ENCODE measurements around the gene NDUFB10. TPM values are rescaled to one million over a fixed set of nuclear protein-coding genes. Genes with fewer than 3 reads are reported as not detected.
A peak's percentile ranks its signal among the peaks of the same experiment; 100 is the strongest.

The NDUFB10 gene
- total RNA-seq, 2 donors from 2014 or later, result 219 to 272 TPM

GRCh38 chr16:1914084-1914608 lies 45.2 kb upstream of the NDUFB10 start:
- DNase-seq, result peak; percentile 56
- Histone ChIP-seq H3K9ac (ENCODE audit: low read depth in 2 of 2, low read length in 2 of 2) (peak overlapping the region; percentile 8 to 70), H3K4me1 (peaks cover 12% of the 10 kb centered on the region), H3K9me3 (no peaks in the 10 kb centered on the region), H3K36me3 (no peaks in the 10 kb centered on the region), H3K27ac (no peak overlapping the region), H3K4me3 (no peak overlapping the region), H3K27me3 (peaks cover 21% of the 10 kb centered on the region)
- no peak for TF ChIP-seq CTCF (IDR thresholded peaks at IDR 0.05)
- intact Hi-C loops (cut with DNase I), result no loop called here

- intact Hi-C loops (cut with DNase I), result no loop called here
- Histone ChIP-seq H3K9me3 (no peaks in the 10 kb centered on the region), H3K4me3 (no peak overlapping the region), H3K27ac (no peak overlapping the region), H3K27me3 (peaks cover 28% of the 10 kb centered on the region), H3K36me3 (no peaks in the 10 kb centered on the region), H3K9ac (ENCODE audit: low read depth in 2 of 2, low read length in 2 of 2) (no peak overlapping the region), H3K4me1 (peaks cover 12% of the 10 kb centered on the region)
- TF ChIP-seq CTCF (IDR thresholded peaks at IDR 0.05), result no peak
- no peak for DNase-seq
Measured at GRCh38 chr16:1914988-1915387, 44.4 kb upstream of the NDUFB10 start.

- intact Hi-C loops (cut with DNase I), result no loop called here
- no peak for TF ChIP-seq CTCF (IDR thresholded peaks at IDR 0.05)
- DNase-seq, result no peak
Measured at GRCh38 chr16:1915732-1916639, 43.4 kb upstream of the NDUFB10 start.

GRCh38 chr16:1916640-1916990 lies 42.7 kb upstream of the NDUFB10 start:
- intact Hi-C loops (cut with DNase I), result no loop called here
- no peak overlapping the region for H3K9ac ChIP-seq (ENCODE audit: low read depth in 2 of 2, low read length in 2 of 2)
- H3K27ac ChIP-seq, result no peak overlapping the region
- no peak for DNase-seq
- no peak overlapping the region for H3K4me3 ChIP-seq
- H3K36me3 ChIP-seq, result no peaks in the 10 kb centered on the region
- H3K9me3 ChIP-seq, result no peaks in the 10 kb centered on the region
- no peak for TF ChIP-seq CTCF (IDR thresholded peaks at IDR 0.05)
- H3K4me1 ChIP-seq, result peaks cover 12% of the 10 kb centered on the region
- H3K27me3 ChIP-seq, result peaks cover 32% of the 10 kb centered on the region

More at GRCh38 chr16:1915732-1916639, 43.4 kb upstream of the NDUFB10 start:
- no peaks in the 10 kb centered on the region for H3K36me3 ChIP-seq
- no peak overlapping the region for H3K27ac ChIP-seq
- peaks cover 32% of the 10 kb centered on the region for H3K27me3 ChIP-seq
- peaks cover 12% of the 10 kb centered on the region for H3K4me1 ChIP-seq
- no peak overlapping the region for H3K9ac ChIP-seq (ENCODE audit: low read depth in 2 of 2, low read length in 2 of 2)
- no peaks in the 10 kb centered on the region for H3K9me3 ChIP-seq
- no peak overlapping the region for H3K4me3 ChIP-seq

GRCh38 chr16:1917056-1917664 lies 42.2 kb upstream of the NDUFB10 start:
- no peaks in the 10 kb centered on the region for H3K9me3 ChIP-seq
- H3K27me3 ChIP-seq, result peaks cover 32% of the 10 kb centered on the region
- no peak overlapping the region for H3K4me3 ChIP-seq
- peaks cover 12% of the 10 kb centered on the region for H3K4me1 ChIP-seq
- H3K36me3 ChIP-seq, result no peaks in the 10 kb centered on the region
- no peak overlapping the region for H3K9ac ChIP-seq (ENCODE audit: low read depth in 2 of 2, low read length in 2 of 2)
- no peak for DNase-seq
- intact Hi-C loops (cut with DNase I), result no loop called here
- no peak for TF ChIP-seq CTCF (IDR thresholded peaks at IDR 0.05)
- no peak overlapping the region for H3K27ac ChIP-seq

Measured in colonic mucosa (tissue), 4 donors.